ENCODE measurements around the gene ZBED5. TPM values are rescaled to one million over a fixed set of nuclear protein-coding genes. Genes with fewer than 3 reads are reported as not detected.

The ZBED5 gene
- total RNA-seq, 4 donors from 2014 or later, result 13.7 to 38.4 (median 29.7) TPM

GRCh38 chr11:10803676-10804075 lies 54.2 kb downstream of the ZBED5 start:
- in situ Hi-C loops (cut with MboI; ENCODE audit: low pct_ligation_motif_present in 1 of 4, low pct_unique_long_range_greater_than_20kb in 1 of 4, low sequenced_read_pairs in 3 of 4), result loop anchor here in 1 of 4 donors (10.0 kb wide), 1 partner anchor 51 kb away; the partner anchor contains the start of gene ZBED5
- peaks cover 2 to 80% (median 46%) of the 10 kb centered on the region in 4 donors for H3K36me3 ChIP-seq
- H3K27me3 ChIP-seq, result no peaks in the 10 kb centered on the region
- intact Hi-C loops (cut with DNase I; ENCODE audit: low total_unique reads), result no loop called here
- 61 to 77% methylated on average over 6 of the region's 6 CpGs for WGBS, 2 donors (ENCODE audit: low coverage in 1 of 2)
- H3K27ac ChIP-seq, result no peak overlapping the region
- H3K9me3 ChIP-seq, result no peaks in the 10 kb centered on the region
- no peak for TF ChIP-seq POLR2A (IDR thresholded peaks at IDR 0.05)
- no peak for TF ChIP-seq CTCF (IDR thresholded peaks at IDR 0.05)
- TF ChIP-seq EP300 (IDR thresholded peaks at IDR 0.05; ENCODE audit: low read depth), result no peak
- TF ChIP-seq POLR2AphosphoS5 (IDR thresholded peaks at IDR 0.05), result no peak
- peaks cover 24 to 48% (median 26%) of the 10 kb centered on the region in 4 donors for H3K4me1 ChIP-seq
- no peak overlapping the region for H3K4me3 ChIP-seq
- DNase-seq, result no peak

Other genes with a start within 250 kb of the ZBED5 start
- 10 to 100 TPM; 19.4 to 48.8 (median 24.9) TPM for gene IRAG1, start 164.3 kb downstream of the ZBED5 start, total RNA-seq
- 10 to 100 TPM; 21.3 to 41.2 (median 25.5) TPM for gene CTR9, start 106.8 kb downstream of the ZBED5 start, total RNA-seq
- 100 to 1,000 TPM; 357 to 482 (median 444) TPM for gene EIF4G2, start 49.1 kb downstream of the ZBED5 start, total RNA-seq